ENCODE data around the gene SLC12A7. TPM values are rescaled to one million over a fixed set of nuclear protein-coding genes. Genes with fewer than 3 reads are reported as not detected.

The SLC12A7 gene
- total RNA-seq, 1 donor from 2014 or later = 80.8 TPM

GRCh38 chr5:1039210-1039548 lies 72.7 kb downstream of the SLC12A7 start:
- no peaks in the 10 kb centered on the region for H3K4me1 Mint-ChIP-seq (ENCODE audit: low read depth)
- peaks cover 26% of the 10 kb centered on the region for H3K36me3 Mint-ChIP-seq (ENCODE audit: insufficient read depth)
- no peak for TF ChIP-seq CTCF (IDR thresholded peaks at IDR 0.05; ENCODE audit: unreplicated experiment)
- H3K27ac Mint-ChIP-seq = no peak overlapping the region
- H3K4me3 Mint-ChIP-seq (ENCODE audit: low read depth) = no peak overlapping the region
- DNase-seq (ENCODE audit: low spot score, unreplicated experiment) = no peak
- H3K9me3 Mint-ChIP-seq (ENCODE audit: low read depth) = peaks cover 42% of the 10 kb centered on the region
- H3K27me3 Mint-ChIP-seq = no peaks in the 10 kb centered on the region

- Mint-ChIP-seq H3K27ac (no peak overlapping the region), H3K9me3 (ENCODE audit: low read depth) (peaks cover 36% of the 10 kb centered on the region), H3K4me1 (ENCODE audit: low read depth) (no peaks in the 10 kb centered on the region), H3K27me3 (no peaks in the 10 kb centered on the region), H3K4me3 (ENCODE audit: low read depth) (no peak overlapping the region), H3K36me3 (ENCODE audit: insufficient read depth) (peaks cover 26% of the 10 kb centered on the region)
- TF ChIP-seq CTCF (IDR thresholded peaks at IDR 0.05; ENCODE audit: unreplicated experiment) = no peak
- no peak for DNase-seq (ENCODE audit: low spot score, unreplicated experiment)
Measured at GRCh38 chr5:1038417-1039209, 73.2 kb downstream of the SLC12A7 start.

- Mint-ChIP-seq H3K4me1 (ENCODE audit: low read depth) (no peaks in the 10 kb centered on the region), H3K27ac (no peak overlapping the region), H3K27me3 (no peaks in the 10 kb centered on the region), H3K4me3 (ENCODE audit: low read depth) (no peak overlapping the region), H3K9me3 (ENCODE audit: low read depth) (peaks cover 28% of the 10 kb centered on the region), H3K36me3 (ENCODE audit: insufficient read depth) (peaks cover 26% of the 10 kb centered on the region)
- no peak for TF ChIP-seq CTCF (IDR thresholded peaks at IDR 0.05; ENCODE audit: unreplicated experiment)
- no peak for DNase-seq (ENCODE audit: low spot score, unreplicated experiment)
Measured at GRCh38 chr5:1037671-1038416, 74.0 kb downstream of the SLC12A7 start.

- Mint-ChIP-seq H3K27me3 (no peaks in the 10 kb centered on the region), H3K4me3 (ENCODE audit: low read depth) (no peak overlapping the region), H3K9me3 (ENCODE audit: low read depth) (peaks cover 22% of the 10 kb centered on the region), H3K27ac (peak overlapping the region; percentile 80), H3K36me3 (ENCODE audit: insufficient read depth) (peaks cover 26% of the 10 kb centered on the region), H3K4me1 (ENCODE audit: low read depth) (no peaks in the 10 kb centered on the region)
- TF ChIP-seq CTCF (IDR thresholded peaks at IDR 0.05; ENCODE audit: unreplicated experiment) = no peak
- no peak for DNase-seq (ENCODE audit: low spot score, unreplicated experiment)
Measured at GRCh38 chr5:1037123-1037670, 74.7 kb downstream of the SLC12A7 start.

GRCh38 chr5:1036504-1037122 lies 75.2 kb downstream of the SLC12A7 start:
- H3K27me3 Mint-ChIP-seq = no peaks in the 10 kb centered on the region
- no peak for TF ChIP-seq CTCF (IDR thresholded peaks at IDR 0.05; ENCODE audit: unreplicated experiment)
- H3K27ac Mint-ChIP-seq = peak overlapping the region; percentile 80
- H3K9me3 Mint-ChIP-seq (ENCODE audit: low read depth) = peaks cover 16% of the 10 kb centered on the region
- DNase-seq (ENCODE audit: low spot score, unreplicated experiment) = no peak
- peaks cover 26% of the 10 kb centered on the region for H3K36me3 Mint-ChIP-seq (ENCODE audit: insufficient read depth)
- no peaks in the 10 kb centered on the region for H3K4me1 Mint-ChIP-seq (ENCODE audit: low read depth)
- H3K4me3 Mint-ChIP-seq (ENCODE audit: low read depth) = no peak overlapping the region
